GM21381 (cell line): Measurements from ENCODE around the gene NR1H2.
A peak's percentile ranks its signal among the peaks of the same experiment; 100 is the strongest.

ENCODE experiments used
- ATAC-seq: cut with Tn5 transposase; IDR thresholded peaks from one replicate; pipeline ENCODE4 v1.9.1; 2021; ENCODE audit warnings: mild to moderate bottlenecking, moderate library complexity; ENCODE audit not compliant: unreplicated experiment

The NR1H2 gene

DNA sequence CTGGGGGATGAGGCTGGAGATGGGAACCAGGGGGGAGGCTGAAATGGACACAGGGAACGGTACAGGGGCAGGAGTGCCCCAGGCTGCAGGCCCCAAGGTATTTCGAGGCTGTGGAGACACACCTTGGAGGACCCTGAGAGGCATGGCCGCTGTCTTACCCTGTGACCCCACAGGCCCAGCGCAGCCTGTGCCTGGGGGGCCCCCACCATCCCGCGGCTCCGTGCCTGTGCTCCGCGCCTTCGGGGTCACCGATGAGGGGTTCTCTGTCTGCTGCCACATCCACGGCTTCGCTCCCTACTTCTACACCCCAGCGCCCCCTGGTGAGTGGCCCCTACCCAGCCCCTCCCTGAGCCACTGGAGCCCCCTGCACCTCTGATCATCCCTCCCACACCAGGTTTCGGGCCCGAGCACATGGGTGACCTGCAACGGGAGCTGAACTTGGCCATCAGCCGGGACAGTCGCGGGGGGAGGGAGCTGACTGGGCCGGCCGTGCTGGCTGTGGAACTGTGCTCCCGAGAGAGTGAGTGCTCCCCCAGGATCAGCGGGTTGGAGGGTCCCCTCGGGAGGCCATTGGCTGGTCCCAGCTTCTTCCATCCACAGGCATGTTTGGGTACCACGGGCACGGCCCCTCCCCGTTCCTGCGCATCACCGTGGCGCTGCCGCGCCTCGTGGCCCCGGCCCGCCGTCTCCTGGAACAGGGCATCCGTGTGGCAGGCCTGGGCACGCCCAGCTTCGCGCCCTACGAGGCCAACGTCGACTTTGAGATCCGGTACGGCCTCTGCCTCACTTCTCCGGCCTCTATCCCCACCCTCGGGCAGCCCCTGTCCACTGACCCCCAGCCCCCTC is 25.6 kb downstream of the NR1H2 start:
- no peak for ATAC-seq

DNA sequence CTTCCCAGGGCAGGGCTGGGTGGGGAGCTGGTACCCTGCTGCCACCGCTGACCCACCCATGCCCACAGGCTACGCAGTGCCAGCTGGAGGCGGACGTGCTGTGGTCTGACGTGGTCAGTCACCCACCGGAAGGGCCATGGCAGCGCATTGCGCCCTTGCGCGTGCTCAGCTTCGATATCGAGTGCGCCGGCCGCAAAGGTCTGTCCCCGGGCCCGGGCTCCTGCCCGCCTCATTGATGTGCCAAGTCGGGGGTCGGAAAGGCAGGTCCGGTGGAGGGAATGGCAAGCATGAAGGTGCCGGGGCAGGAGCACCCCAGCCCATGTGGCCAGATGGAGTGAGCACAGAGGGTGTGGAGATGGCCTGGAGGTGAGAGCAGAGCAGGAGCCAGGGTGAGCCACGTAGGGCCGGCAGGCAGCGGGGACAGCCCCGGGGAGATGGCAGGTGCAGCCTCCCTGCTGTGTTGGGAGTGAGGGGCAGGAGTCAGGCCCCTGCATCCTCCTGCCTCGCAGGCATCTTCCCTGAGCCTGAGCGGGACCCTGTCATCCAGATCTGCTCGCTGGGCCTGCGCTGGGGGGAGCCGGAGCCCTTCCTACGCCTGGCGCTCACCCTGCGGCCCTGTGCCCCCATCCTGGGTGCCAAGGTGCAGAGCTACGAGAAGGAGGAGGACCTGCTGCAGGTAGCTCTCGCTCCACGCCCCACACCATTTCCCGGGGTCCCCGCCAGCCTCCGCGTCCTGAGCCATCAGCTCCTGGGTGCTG is 26.5 kb downstream of the NR1H2 start:
- no peak for ATAC-seq

DNA sequence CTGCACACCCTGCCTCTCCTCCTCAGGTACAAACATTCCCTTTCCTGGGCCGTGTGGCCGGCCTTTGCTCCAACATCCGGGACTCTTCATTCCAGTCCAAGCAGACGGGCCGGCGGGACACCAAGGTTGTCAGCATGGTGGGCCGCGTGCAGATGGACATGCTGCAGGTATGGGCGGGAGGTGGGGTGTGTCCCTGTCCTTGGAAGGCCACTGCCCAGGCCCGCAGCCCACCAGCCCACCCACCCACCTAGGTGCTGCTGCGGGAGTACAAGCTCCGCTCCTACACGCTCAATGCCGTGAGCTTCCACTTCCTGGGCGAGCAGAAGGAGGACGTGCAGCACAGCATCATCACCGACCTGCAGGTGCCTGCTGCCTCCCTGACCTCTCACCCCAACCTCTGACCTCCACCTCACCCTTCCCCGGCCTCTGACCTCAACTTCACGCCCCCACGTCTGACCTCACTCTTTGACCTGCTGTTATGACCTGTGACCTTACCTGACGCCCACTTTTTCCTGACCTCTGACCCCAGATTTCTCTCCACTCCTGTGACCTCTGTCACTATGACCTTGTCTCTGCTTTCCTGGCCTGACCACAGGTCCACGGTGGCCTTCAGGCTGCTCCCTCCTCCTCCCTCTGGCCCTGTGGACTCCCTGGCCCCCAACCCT is 30.0 kb downstream of the NR1H2 start:
- ATAC-seq = no peak

DNA sequence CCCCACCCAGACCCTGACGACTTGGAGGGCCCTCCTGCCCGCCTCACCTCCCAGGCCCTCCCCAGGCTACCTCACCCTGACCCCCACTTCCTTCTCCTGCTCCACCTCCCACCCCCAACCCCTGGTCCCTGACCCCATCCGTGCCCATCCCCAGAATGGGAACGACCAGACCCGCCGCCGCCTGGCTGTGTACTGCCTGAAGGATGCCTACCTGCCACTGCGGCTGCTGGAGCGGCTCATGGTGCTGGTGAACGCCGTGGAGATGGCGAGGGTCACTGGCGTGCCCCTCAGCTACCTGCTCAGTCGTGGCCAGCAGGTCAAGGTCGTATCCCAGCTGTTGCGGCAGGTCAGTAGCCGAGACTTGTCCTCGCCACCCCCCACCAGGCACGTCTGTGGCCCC is 30.6 kb downstream of the NR1H2 start:
- ATAC-seq = no peak

DNA sequence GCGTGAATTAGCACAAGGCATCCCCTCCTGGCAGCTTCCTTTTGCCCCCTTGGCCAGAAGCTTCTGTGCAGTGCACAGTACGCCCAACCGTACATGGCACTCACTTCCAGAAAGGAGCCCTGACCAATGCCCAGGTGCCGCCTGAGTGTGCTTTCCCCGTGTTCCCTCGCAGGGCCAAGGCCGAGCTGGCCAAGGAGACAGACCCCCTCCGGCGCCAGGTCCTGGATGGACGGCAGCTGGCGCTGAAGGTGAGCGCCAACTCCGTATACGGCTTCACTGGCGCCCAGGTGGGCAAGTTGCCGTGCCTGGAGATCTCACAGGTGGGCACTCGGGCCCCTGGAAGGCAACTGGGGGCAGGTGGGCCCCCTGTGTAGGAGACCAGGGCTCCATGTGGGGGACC is 33.1 kb downstream of the NR1H2 start:
- ATAC-seq = no peak

DNA sequence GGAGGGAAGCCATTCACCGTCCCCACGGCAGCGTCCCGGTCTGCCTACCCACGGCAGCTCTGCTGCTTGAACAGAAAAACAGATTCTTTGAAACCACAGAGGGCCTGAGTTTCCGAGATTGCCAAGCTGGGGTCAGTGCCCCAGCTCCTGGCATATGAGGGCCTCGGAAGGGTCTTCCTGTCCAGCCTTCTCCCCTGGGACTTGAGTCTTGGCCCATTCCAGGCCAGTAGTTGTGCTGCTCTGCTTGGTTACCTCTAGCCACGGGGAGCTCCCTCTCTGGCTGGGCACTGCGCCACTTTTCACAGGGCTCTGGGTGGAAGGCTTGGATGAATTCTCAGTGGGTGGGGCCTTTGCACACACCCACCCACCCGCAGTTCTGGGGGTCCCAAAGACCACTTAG is 33.9 kb downstream of the NR1H2 start:
- ATAC-seq = no peak

DNA sequence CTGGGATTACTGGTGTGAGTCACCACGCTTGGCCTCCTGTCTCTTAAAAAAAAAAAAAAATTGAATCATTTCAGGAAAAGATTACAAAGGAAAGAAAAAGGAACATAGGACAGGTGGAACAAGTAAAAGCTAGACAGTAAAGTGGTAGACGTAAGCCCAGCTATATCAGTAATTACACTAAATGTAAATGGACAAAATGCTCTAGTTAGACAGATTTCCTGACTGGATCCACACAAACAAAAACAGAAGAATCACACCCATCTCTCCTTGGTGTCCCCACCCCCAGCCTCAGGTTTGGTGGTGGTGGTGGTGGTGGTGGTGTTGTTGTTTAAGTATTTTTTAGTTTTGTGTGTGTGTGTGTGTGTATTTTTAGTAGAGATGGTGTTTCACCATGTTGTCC is 36.2 kb downstream of the NR1H2 start:
- ATAC-seq = no peak

DNA sequence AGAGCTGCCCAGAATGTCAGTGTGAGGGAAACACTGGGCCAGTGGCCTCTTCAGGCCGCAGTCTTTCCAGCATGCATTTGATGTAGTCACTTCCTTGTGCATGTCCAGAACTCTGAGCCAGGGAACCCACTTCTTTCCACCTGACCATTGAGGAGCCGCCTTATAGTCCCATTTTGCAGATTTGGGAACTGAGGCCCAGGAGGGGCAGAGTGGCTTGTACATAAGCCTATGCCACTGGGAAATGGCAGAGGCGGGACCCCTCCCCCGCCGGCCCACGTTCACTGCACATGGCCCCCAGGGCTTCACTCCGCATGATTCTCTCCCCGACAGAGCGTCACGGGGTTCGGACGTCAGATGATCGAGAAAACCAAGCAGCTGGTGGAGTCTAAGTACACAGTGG is 36.8 kb downstream of the NR1H2 start:
- no peak for ATAC-seq

DNA sequence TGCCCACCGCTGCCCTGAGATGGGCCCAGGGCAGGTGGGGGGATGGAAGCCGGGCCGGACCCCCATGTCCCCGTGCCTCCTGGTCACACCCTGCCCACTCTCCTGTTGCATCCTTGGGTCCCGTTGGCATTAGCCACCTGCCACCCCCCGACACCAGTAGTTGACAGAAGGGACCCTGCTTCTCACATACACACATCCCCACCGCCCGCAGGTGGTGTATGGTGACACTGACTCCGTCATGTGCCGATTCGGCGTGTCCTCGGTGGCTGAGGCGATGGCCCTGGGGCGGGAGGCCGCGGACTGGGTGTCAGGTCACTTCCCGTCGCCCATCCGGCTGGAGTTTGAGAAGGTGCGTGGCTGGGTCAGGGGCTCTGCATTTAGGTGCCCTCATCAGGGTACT is 37.3 kb downstream of the NR1H2 start:
- ATAC-seq = no peak

DNA sequence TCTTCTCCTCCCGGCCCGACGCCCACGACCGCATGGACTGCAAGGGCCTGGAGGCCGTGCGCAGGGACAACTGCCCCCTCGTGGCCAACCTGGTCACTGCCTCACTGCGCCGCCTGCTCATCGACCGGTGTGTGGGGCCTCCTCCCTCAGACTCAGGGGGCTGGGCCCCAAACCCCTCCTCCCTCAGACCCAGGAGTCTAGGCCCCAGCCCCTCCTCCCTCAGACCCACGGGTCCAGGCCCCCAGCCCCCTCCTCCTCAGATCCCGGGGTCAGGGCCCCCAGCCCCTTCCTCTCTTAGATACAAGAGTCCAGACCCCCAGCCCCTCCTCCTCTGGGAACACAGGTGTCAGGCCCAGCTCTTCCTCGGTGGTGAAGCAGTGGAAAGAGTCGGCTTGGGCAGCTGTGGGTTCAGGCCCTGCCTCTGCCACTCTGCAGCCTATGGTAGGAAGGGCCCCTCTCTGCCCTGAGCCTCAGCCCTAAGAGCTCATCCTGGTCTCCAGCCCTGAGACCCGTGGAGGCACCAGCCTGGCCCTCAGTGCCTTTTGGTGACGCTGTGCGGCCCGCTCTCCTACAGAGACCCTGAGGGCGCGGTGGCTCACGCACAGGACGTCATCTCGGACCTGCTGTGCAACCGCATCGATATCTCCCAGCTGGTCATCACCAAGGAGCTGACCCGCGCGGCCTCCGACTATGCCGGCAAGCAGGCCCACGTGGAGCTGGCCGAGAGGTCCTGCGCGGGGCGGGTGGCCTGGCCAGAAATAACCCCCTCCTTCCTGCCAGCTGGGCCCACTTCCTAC is 38.8 kb downstream of the NR1H2 start:
- peak; percentile 29 for ATAC-seq

DNA sequence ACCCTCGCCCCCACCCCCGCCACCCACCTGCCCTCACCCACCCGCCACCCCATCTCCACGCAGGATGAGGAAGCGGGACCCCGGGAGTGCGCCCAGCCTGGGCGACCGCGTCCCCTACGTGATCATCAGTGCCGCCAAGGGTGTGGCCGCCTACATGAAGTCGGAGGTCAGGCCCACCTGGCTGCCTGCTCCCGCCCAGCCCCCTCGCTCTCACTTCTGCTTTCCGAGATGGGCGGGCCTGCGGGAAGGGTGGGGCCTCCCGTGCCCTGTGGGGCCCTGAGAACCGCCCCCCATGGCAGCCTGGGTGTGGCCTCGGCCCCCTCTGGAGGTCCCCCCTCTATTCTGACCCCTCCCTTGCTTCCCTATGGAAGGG is 39.4 kb downstream of the NR1H2 start:
- ATAC-seq = peak; percentile 54

DNA sequence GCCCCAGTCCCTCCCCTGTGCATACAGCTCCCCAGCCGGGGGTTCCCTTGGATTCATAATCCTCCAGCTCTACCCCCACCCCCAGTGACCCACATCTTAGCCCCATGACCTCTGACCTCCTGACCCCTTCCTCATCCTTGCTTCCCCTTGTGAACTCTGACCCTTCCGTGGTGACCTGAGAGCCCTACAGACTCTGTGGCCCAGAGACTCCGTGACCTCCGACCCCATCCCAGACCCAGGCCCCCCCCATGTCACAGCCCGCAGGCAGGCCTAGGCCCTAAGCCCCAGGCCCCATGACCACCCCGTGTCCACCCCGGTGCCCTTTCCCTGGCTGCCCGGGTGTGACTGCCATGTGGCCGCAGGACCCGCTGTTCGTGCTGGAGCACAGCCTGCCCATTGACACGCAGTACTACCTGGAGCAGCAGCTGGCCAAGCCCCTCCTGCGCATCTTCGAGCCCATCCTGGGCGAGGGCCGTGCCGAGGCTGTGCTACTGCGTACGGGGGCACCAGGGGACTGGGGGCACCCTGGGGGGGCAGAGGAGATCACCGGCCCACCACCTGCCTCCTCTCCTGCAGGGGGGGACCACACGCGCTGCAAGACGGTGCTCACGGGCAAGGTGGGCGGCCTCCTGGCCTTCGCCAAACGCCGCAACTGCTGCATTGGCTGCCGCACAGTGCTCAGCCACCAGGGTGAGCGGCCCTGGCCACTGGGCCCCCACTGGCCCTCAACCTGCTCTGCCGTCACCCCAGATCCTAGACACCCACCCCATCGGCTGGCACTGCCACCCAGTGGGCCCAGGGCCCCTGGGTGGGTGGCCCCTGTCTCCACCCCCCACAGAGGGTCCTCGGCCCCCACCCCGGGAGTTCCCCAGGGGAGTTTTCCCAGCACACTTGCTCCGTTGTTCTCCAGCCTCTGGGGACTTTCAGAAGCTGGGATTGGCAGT is 40.0 kb downstream of the NR1H2 start:
- ATAC-seq = no peak

DNA sequence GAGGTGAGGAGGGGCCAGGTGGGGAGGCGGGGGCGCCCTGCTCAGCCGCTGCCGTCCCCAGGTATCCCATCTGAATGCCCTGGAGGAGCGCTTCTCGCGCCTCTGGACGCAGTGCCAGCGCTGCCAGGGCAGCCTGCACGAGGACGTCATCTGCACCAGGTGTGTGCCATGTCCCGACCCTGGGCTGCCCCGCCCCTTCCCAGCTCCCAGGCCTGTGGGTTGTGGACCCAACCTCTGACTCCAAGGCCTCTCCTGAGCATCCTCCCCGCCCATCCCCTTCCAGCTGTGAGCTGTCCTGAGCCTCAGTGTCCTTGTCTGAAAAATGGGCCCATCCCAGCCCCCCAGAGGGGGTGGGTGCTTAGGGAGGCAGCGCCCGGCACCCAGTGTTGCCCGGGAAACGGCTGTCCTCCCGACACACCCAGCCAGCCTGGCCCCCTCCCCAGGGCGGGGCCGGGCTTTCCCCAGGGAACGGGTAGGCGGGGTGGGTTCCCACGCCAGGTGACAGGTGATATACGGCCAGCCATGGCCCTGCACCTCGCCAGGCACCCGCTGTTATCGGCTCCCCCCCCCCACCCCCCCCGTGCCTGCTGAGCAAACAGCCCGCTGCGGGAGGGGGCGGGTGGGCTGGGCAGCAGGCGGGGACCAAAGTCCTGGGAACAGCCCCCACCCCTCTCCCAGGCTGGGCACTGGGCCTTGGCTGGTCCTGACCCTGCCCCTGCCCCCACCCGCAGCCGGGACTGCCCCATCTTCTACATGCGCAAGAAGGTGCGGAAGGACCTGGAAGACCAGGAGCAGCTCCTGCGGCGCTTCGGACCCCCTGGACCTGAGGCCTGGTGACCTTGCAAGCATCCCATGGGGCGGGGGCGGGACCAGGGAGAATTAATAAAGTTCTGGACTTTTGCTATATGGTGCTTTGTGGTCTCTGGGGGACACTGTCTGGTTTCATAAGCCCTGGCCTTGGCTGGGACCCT is 41.1 kb downstream of the NR1H2 start:
- ATAC-seq = no peak

DNA sequence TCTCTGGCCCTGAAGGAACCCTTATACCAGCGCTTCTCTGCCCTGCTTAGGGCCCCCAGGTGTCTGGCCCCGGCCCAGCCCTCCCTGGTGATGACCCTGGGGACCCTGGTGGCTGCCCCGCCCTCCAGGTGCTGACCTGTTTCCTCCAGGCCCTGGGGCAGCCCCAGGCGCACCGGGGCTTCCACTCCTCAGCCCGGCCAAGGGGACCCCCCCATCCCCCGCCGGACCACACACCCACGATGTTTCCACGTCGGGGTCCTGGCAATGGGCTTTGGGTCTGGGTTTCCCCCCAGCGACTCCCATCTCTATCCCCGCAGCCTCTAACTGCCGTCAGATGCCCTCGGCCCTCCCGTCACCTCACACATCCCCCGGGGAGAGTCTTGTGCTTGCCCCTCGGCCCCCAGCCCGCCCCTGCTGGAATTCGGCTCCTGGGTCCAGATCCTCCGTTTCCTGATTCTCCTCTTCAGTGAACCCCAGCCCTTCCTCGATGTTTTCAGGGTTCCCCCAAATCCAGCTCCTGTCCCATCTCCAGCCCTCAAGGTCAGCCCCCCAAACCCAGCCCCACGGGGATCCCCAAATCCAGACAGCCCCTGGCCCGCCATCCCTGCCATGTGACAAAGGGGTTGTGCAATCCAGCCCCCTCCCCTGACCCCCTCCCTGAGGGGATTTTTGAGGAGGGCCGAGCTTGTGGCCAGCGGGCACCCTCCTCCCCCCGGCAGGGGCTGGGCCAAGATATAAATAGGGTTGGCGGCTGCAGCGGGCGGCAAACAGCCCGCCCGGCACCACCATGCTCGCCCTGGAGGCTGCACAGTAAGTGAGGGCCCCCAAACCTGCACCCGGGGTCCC is 42.1 kb downstream of the NR1H2 start, which contains the start of gene SPIB:
Gene SPIB (plus strand): TSS at position 763 of the 846 bp plus-strand sequence. CDS start 25 bp downstream, at position 788.
- no peak for ATAC-seq

DNA sequence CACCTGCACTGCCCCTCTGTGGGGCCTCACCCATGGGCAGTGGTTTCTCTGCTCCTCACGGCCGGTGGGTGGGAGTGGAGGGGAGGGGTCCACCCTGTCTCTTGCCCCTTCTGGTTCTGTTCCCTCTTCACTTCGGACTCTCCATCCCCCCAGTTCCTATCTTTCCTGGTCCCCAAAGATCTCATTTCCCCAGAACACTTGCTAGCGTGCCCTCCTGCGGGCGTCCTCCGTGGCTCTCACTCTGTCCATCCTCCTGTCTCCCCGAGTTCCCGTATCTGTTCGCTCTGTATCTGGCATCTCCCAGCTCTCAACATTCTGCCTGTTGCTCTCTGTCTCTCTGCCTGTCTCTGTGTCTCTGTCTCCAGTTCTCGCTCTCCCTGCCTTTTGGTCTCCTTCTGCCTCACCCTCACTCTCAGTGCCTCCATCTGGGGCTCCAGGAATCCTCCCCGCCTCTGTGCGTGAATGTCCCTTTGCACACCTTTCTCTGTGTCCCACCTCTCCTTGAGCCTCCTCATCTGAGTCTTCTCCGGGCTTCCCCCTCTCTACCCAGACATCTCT is 42.8 kb downstream of the NR1H2 start:
- no peak for ATAC-seq

DNA sequence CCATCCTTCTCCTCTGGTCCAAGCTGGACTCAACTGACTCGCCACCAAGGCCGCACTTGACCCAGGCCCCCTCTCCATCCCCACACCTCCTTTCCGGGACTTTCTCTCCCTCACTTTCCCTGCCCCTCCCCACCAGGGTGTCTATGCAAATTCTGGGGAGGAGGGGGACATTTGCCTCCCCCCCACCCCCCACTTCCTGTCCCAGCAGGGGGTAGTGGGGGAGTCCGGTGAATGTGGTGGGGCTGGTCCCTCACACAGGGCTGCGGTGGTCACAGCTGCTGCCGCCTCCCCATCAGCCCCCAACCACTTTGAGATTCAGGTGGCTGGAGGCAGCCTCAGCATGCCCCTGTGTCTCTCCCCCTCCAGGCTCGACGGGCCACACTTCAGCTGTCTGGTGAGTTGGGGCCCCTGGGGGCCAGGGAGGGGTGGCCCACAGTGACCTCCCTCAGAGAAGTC is 43.4 kb downstream of the NR1H2 start:
- ATAC-seq = no peak

DNA sequence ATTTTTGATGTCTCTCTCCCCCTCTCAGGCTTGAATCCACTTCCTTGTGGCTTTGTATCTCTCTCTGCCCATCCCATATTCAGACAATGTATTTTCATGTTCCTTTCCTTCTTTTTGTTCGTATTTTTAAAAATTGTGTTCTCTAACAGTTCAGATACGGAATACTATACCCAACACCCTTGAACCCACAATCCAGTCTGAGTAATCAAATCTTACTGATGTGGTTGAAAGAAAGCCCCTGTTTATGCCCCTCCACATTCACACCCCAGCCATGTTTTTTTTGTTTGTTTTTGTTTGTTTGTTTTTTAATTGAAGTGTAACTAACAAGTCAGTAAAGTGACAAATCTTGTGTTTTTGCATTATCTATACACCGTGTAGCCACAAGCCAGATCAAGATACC is 43.9 kb downstream of the NR1H2 start:
- no peak for ATAC-seq
